NCI-H2107 treated with DMSO at 0.1 percent for 48 hours (cell line): ENCODE measurements around the gene GPX5.

ENCODE experiments used
- DNase-seq: peaks from one replicate; lab custom pipeline; 2025; ENCODE audit not compliant: unreplicated experiment; lab: John Stamatoyannopoulos, UW

Gene GPX5

GRCh38 chr6:28553384-28553985 is 27.8 kb downstream of the GPX5 start:
- DNase-seq = no peak

GRCh38 chr6:28553986-28554881 is 28.6 kb downstream of the GPX5 start:
- no peak for DNase-seq

GRCh38 chr6:28555136-28555535 is 29.5 kb downstream of the GPX5 start:
- DNase-seq = no peak

- no peak for DNase-seq
These were observed 32.9 kb downstream of the GPX5 start for GRCh38 chr6:28558629-28559028.

GRCh38 chr6:28563430-28564095 is 37.9 kb downstream of the GPX5 start:
- DNase-seq = no peak

GRCh38 chr6:28565823-28566526 is 40.3 kb downstream of the GPX5 start:
- no peak for DNase-seq

- DNase-seq = no peak
These were observed 41.0 kb downstream of the GPX5 start for GRCh38 chr6:28566527-28567252.

GRCh38 chr6:28567506-28567905 is 41.8 kb downstream of the GPX5 start:
- DNase-seq = no peak

GRCh38 chr6:28568515-28569108 is 42.9 kb downstream of the GPX5 start:
- no peak for DNase-seq

- no peak for DNase-seq
These were observed 44.1 kb downstream of the GPX5 start for GRCh38 chr6:28569748-28570147.

GRCh38 chr6:28580475-28580874 is 54.8 kb downstream of the GPX5 start:
- no peak for DNase-seq

- DNase-seq = no peak
These were observed 57.8 kb downstream of the GPX5 start for GRCh38 chr6:28583463-28583862.
